ENCODE results near the gene POP4. TPM values are rescaled to one million over a fixed set of nuclear protein-coding genes. Genes with fewer than 3 reads are reported as not detected.

Gene POP4
- total and polyA plus RNA-seq, 10 of the 15 experiments (the other 5 are each of a cell fraction or from before 2014, with no cell fraction given), result 52.1 to 231 (median 118) TPM

DNA sequence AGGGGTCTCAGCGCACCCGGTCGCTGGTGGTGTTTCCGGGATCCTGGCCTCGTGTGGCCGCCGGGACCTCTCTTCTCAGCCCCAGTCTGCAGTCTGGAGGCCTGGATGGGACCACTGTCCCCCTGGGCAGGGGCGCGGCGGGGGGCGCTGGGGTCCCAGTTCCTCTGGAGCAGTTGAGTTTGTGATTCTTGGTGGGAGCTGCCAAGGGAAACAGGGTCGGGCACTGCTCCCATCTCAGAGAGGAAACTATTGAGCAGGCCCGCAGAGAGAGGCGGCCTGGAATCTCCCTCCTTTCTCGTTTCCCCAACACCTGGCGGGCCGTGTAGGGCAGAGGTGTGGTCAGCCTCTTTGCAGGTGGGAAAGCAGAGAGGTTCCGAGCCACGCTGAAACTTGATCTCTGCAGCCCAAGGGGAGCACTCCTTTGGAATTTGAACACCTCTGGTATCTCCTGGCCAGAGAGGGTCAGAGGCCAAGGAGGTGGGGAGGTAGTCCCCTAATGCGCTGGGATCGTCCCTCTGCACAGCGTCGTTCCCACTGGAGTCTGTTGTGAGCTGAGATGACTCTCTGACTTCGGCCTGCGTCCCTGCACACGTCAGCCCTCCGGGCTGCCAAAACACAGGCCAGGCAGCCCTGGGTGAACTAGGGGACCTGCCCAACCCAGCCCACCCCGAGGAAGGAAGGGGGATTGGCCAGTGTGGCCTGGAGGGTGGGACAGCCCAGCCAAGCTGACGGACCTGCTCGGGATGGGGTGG lies 59.9 kb downstream of the POP4 start:
- intact Hi-C loops (cut with micrococcal nuclease; ENCODE audit: unreplicated experiment) (loop anchor here (1.0 to 2.0 kb wide), 3 partner anchors 29 to 56 kb away; no protein-coding TSS in a partner anchor), in situ Hi-C loops (cut with MboI) (loop anchor here (10.0 kb wide), 1 partner anchor 51 kb away; no protein-coding TSS in a partner anchor)
- Histone ChIP-seq H2AFZ (ENCODE audit: control insufficient read depth, low read depth, low read length) (no peak overlapping the region), H4K20me1 (ENCODE audit: control insufficient read depth, insufficient read depth) (no peaks in the 10 kb centered on the region), H3K9me3 (replicated peaks; ENCODE audit: control insufficient read depth, insufficient read depth, low read length) (no peaks in the 10 kb centered on the region), H3K4me1 (ENCODE audit: control insufficient read depth, insufficient read depth, low read length) (peaks cover 40% of the 10 kb centered on the region), H3K27ac (ENCODE audit: control insufficient read depth, insufficient read depth) (peak overlapping the region; percentile 84), H3K4me2 (ENCODE audit: control insufficient read depth, insufficient read depth) (peak overlapping the region; percentile 91), H3K4me3 (peak overlapping the region; percentile 92), H3K9ac (ENCODE audit: control insufficient read depth, insufficient read depth, low read length) (peak overlapping the region; percentile 75), H3K27me3 (replicated peaks in 1 of 2; ENCODE audit: control insufficient read depth in 2 of 2, insufficient read depth in 2 of 2, low read length in 1 of 2) (no peaks in the 10 kb centered on the region), H3K79me2 (ENCODE audit: control insufficient read depth, insufficient read depth, low read length) (peaks cover 54% of the 10 kb centered on the region), H3K36me3 (ENCODE audit: control insufficient read depth in 2 of 2, insufficient read depth in 2 of 2, low read length in 1 of 2) (no peaks in the 10 kb centered on the region; a peak in 2 of 4 replicates)
- WGBS (ENCODE audit: insufficient coverage, insufficient replicate concordance, low lambda C conversion rate, missing lambda C conversion rate), result 27% methylated on average over 30 of the region's 30 CpGs
- SMC1A ChIA-PET (ENCODE audit: uncharacterized antibody, unreplicated experiment), result interaction anchor here (0.7 to 4.7 kb wide), 14 partner anchors 9 to 60 kb away, joined by 3 to 42 read pairs (median 4); partner anchors contain the start of genes C19orf12 and POP4
- no peak for DNase-seq (ENCODE audit: low read depth, low spot score)
- no peak for FAIRE-seq
- BruUV-seq (replicated peaks), result no TSS peak
- peak; percentile 46 for ATAC-seq
- CTCF ChIA-PET, result interaction anchor here (0.7 to 6.5 kb wide), 13 partner anchors 14 to 96 kb away, joined by 3 to 111 read pairs (median 4); partner anchors contain the start of genes C19orf12 and POP4
- POLR2A ChIA-PET, result interaction anchor here (0.7 to 1.3 kb wide), 7 partner anchors 38 to 60 kb away, joined by 3 to 10 read pairs (median 4); partner anchors contain the start of genes C19orf12 and POP4
- TF ChIP-seq RUNX3 (IDR thresholded peaks at IDR 0.05; ENCODE audit: low read length) (peak; percentile 44; the same call in 1 of the 2 replicates), E4F1 (IDR thresholded peaks at IDR 0.05; ENCODE audit: borderline replicate concordance, partially characterized antibody) (no peak), POLR2AphosphoS5 (IDR thresholded peaks at IDR 0.05; ENCODE audit: low read length) (0 out of 2 replicates have a peak, but pooled peaks have one; percentile 30), TCF12 (IDR thresholded peaks at IDR 0.05; ENCODE audit: low read depth, low read length) (peak; percentile 58; the same call in 1 of the 2 replicates), TCF3 (IDR thresholded peaks at IDR 0.05; ENCODE audit: borderline replicate concordance, insufficient read depth, low read depth, low read length) (0 out of 2 replicates have a peak, but pooled peaks have one; percentile 48)
- RAD21 ChIA-PET (ENCODE audit: unreplicated experiment), result interaction anchor here (0.8 to 5.3 kb wide), 9 partner anchors 10 to 179 kb away, joined by 3 to 78 read pairs (median 4); partner anchors contain the start of genes C19orf12 and POP4

Other genes with a start within 250 kb of the POP4 start
- not detected in 2 replicates for gene VSTM2B, start 80.3 kb upstream of the POP4 start, total RNA-seq (2014; rRNA removed)
- not detected in 2 replicates for gene VSTM2B, start 80.3 kb upstream of the POP4 start, total RNA-seq (2014; rRNA removed; fragmentation: Illumina TruSeq; extraction: Trizol)
- gene VSTM2B, start 80.3 kb upstream of the POP4 start, total RNA-seq (2021), result not detected in 2 replicates
- gene VSTM2B, start 80.3 kb upstream of the POP4 start, polyA plus RNA-seq (2011; rRNA removed), result not detected in 2 replicates
- not detected in 2 replicates for gene VSTM2B, start 80.3 kb upstream of the POP4 start, polyA plus RNA-seq (2014; fragmentation: Illumina TruSeq; extraction: Trizol)
- gene VSTM2B, start 80.3 kb upstream of the POP4 start, polyA plus RNA-seq (2014; fragmentation: Nextera tagmentation; extraction: Ambion mirVana), result not detected
- gene VSTM2B, start 80.3 kb upstream of the POP4 start, polyA plus RNA-seq (2014; rRNA removed), result not detected in 2 replicates
- not detected for gene VSTM2B, start 80.3 kb upstream of the POP4 start, polyA plus RNA-seq (2016; fragmentation: Nextera tagmentation; extraction: Ambion mirVana)
- 18.6 and 20.2 TPM in 2 replicates for gene PLEKHF1, start 59.2 kb downstream of the POP4 start, total RNA-seq (2014; rRNA removed)
- gene PLEKHF1, start 59.2 kb downstream of the POP4 start, total RNA-seq (2014; rRNA removed; fragmentation: Illumina TruSeq; extraction: Trizol), result 2.5 and 4.0 TPM in 2 replicates
- gene PLEKHF1, start 59.2 kb downstream of the POP4 start, total RNA-seq (2021), result 17.6 and 19.1 TPM in 2 replicates
- gene PLEKHF1, start 59.2 kb downstream of the POP4 start, polyA plus RNA-seq (2011; rRNA removed), result 6.0 and 15.8 TPM in 2 replicates
- gene PLEKHF1, start 59.2 kb downstream of the POP4 start, polyA plus RNA-seq (2014; fragmentation: Illumina TruSeq; extraction: Trizol), result 0.19 and 2.4 TPM in 2 replicates
- gene PLEKHF1, start 59.2 kb downstream of the POP4 start, polyA plus RNA-seq (2014; fragmentation: Nextera tagmentation; extraction: Ambion mirVana), result under 1 TPM; 0.10 to 0.31 TPM
- gene PLEKHF1, start 59.2 kb downstream of the POP4 start, polyA plus RNA-seq (2014; rRNA removed), result 20.3 and 23.0 TPM in 2 replicates
- 10 to 100 TPM; 14.8 to 19.5 TPM for gene PLEKHF1, start 59.2 kb downstream of the POP4 start, polyA plus RNA-seq (2016; fragmentation: Nextera tagmentation; extraction: Ambion mirVana)
- gene C19orf12, start 109.0 kb downstream of the POP4 start, total RNA-seq (2014; rRNA removed), result 20.4 and 21.9 TPM in 2 replicates
- gene C19orf12, start 109.0 kb downstream of the POP4 start, total RNA-seq (2014; rRNA removed; fragmentation: Illumina TruSeq; extraction: Trizol), result 10.6 and 12.8 TPM in 2 replicates
- gene C19orf12, start 109.0 kb downstream of the POP4 start, total RNA-seq (2021), result 20.9 and 21.6 TPM in 2 replicates
- gene C19orf12, start 109.0 kb downstream of the POP4 start, polyA plus RNA-seq (2011; rRNA removed), result 23.5 and 24.9 TPM in 2 replicates
- 8.2 and 12.5 TPM in 2 replicates for gene C19orf12, start 109.0 kb downstream of the POP4 start, polyA plus RNA-seq (2014; fragmentation: Illumina TruSeq; extraction: Trizol)
- 1 to 10 TPM; 2.3 to 6.6 TPM for gene C19orf12, start 109.0 kb downstream of the POP4 start, polyA plus RNA-seq (2014; fragmentation: Nextera tagmentation; extraction: Ambion mirVana)
- 19.6 and 22.6 TPM in 2 replicates for gene C19orf12, start 109.0 kb downstream of the POP4 start, polyA plus RNA-seq (2014; rRNA removed)
- gene C19orf12, start 109.0 kb downstream of the POP4 start, polyA plus RNA-seq (2016; fragmentation: Nextera tagmentation; extraction: Ambion mirVana), result 10 to 100 TPM; 20.0 to 20.5 TPM
- 42.2 and 43.7 TPM in 2 replicates for gene CCNE1, start 205.7 kb downstream of the POP4 start, total RNA-seq (2014; rRNA removed)
- 31.8 and 33.4 TPM in 2 replicates for gene CCNE1, start 205.7 kb downstream of the POP4 start, total RNA-seq (2014; rRNA removed; fragmentation: Illumina TruSeq; extraction: Trizol)
- 35.7 and 41.9 TPM in 2 replicates for gene CCNE1, start 205.7 kb downstream of the POP4 start, total RNA-seq (2021)
- gene CCNE1, start 205.7 kb downstream of the POP4 start, polyA plus RNA-seq (2011; rRNA removed), result 19.4 and 22.7 TPM in 2 replicates
- 43.1 TPM in 2 replicates for gene CCNE1, start 205.7 kb downstream of the POP4 start, polyA plus RNA-seq (2014; fragmentation: Illumina TruSeq; extraction: Trizol)
- gene CCNE1, start 205.7 kb downstream of the POP4 start, polyA plus RNA-seq (2014; fragmentation: Nextera tagmentation; extraction: Ambion mirVana), result 10 to 100 TPM in 1 of 2 experiments, 1 to 10 TPM in 1; 9.3 to 17.0 TPM
- 44.2 and 46.0 TPM in 2 replicates for gene CCNE1, start 205.7 kb downstream of the POP4 start, polyA plus RNA-seq (2014; rRNA removed)
- gene CCNE1, start 205.7 kb downstream of the POP4 start, polyA plus RNA-seq (2016; fragmentation: Nextera tagmentation; extraction: Ambion mirVana), result 10 to 100 TPM in 1 of 2 experiments, 1 to 10 TPM in 1; 6.3 to 39.7 TPM